ENCODE results near the gene KIFBP. TPM values are rescaled to one million over a fixed set of nuclear protein-coding genes. Genes with fewer than 3 reads are reported as not detected.
"Not testable (repeated sequence)": the region's sequence is repeated elsewhere in the genome, so short reads cannot be mapped to it uniquely, and the experiment has no call there.

The KIFBP gene
- total RNA-seq, 2 experiments from 2014 or later, result 13.3 to 14.1 TPM

- no peaks in the 10 kb centered on the region for H3K9me3 Mint-ChIP-seq
- peaks cover 42% of the 10 kb centered on the region for H3K36me3 Mint-ChIP-seq
These were observed 7.5 kb upstream of the KIFBP start for GRCh38 chr10:68981074-68981473.

GRCh38 chr10:68982389-68982788, 6.2 kb upstream of the KIFBP start:
- DNase-seq, result no peak
- Mint-ChIP-seq H3K4me3 (no peak overlapping the region), H3K4me1 (peaks cover 12% of the 10 kb centered on the region), H3K27me3 (no peaks in the 10 kb centered on the region), H3K9me3 (no peaks in the 10 kb centered on the region), H3K36me3 (peaks cover 43% of the 10 kb centered on the region), H3K27ac (peak overlapping the region; percentile 16)

More at GRCh38 chr10:68981074-68981473, 7.5 kb upstream of the KIFBP start:
- DNase-seq, result no peak
- no peak overlapping the region for H3K4me3 Mint-ChIP-seq
- H3K27me3 Mint-ChIP-seq, result no peaks in the 10 kb centered on the region
- H3K27ac Mint-ChIP-seq, result no peak overlapping the region
- H3K4me1 Mint-ChIP-seq, result peaks cover 10% of the 10 kb centered on the region

- H3K4me3 Mint-ChIP-seq, result peak overlapping the region; percentile 99
- no peak for DNase-seq
- H3K27ac Mint-ChIP-seq, result no peak overlapping the region
- H3K27me3 Mint-ChIP-seq, result peaks cover 3% of the 10 kb centered on the region
- peaks cover 36% of the 10 kb centered on the region for H3K36me3 Mint-ChIP-seq
- H3K4me1 Mint-ChIP-seq, result peaks cover 34% of the 10 kb centered on the region
- no peaks in the 10 kb centered on the region for H3K9me3 Mint-ChIP-seq
These were observed 992 bp upstream of the KIFBP start for GRCh38 chr10:68987611-68988010.

GRCh38 chr10:68989317-68989990, 851 bp downstream of the KIFBP start:
- peak overlapping the region; percentile 93 for H3K27ac Mint-ChIP-seq
- peaks cover 24% of the 10 kb centered on the region for H3K36me3 Mint-ChIP-seq
- no peak for DNase-seq
- peaks cover 40% of the 10 kb centered on the region for H3K4me1 Mint-ChIP-seq
- H3K27me3 Mint-ChIP-seq, result peaks cover 3% of the 10 kb centered on the region
- H3K9me3 Mint-ChIP-seq, result no peaks in the 10 kb centered on the region
- H3K4me3 Mint-ChIP-seq, result peak overlapping the region; percentile 99

- H3K4me3 Mint-ChIP-seq, result no peak overlapping the region
- no peak overlapping the region for H3K27ac Mint-ChIP-seq
- H3K27me3 Mint-ChIP-seq, result peaks cover 3% of the 10 kb centered on the region
- H3K36me3 Mint-ChIP-seq, result peaks cover 16% of the 10 kb centered on the region
- peaks cover 1% of the 10 kb centered on the region for H3K9me3 Mint-ChIP-seq
- DNase-seq, result no peak
- peaks cover 46% of the 10 kb centered on the region for H3K4me1 Mint-ChIP-seq
These were observed 4.2 kb downstream of the KIFBP start for GRCh38 chr10:68992636-68993440.

- Mint-ChIP-seq H3K4me1 (peaks cover 42% of the 10 kb centered on the region), H3K27me3 (no peaks in the 10 kb centered on the region), H3K36me3 (peaks cover 7% of the 10 kb centered on the region), H3K27ac (peak overlapping the region; percentile 98), H3K9me3 (peaks cover 1% of the 10 kb centered on the region), H3K4me3 (peak overlapping the region; percentile 53)
- no peak for DNase-seq
These were observed 8.6 kb downstream of the KIFBP start for GRCh38 chr10:68997211-68997610.

- DNase-seq, result no peak
- Mint-ChIP-seq H3K27me3 (no peaks in the 10 kb centered on the region), H3K27ac (no peak overlapping the region), H3K4me1 (peaks cover 12% of the 10 kb centered on the region), H3K36me3 (no peaks in the 10 kb centered on the region), H3K9me3 (no peaks in the 10 kb centered on the region), H3K4me3 (no peak overlapping the region)
These were observed 16.2 kb downstream of the KIFBP start for GRCh38 chr10:69004821-69005220.

GRCh38 chr10:69005704-69006485, 17.3 kb downstream of the KIFBP start:
- no peak overlapping the region for H3K27ac Mint-ChIP-seq
- no peaks in the 10 kb centered on the region for H3K36me3 Mint-ChIP-seq
- no peak overlapping the region for H3K4me3 Mint-ChIP-seq
- H3K9me3 Mint-ChIP-seq, result no peaks in the 10 kb centered on the region
- DNase-seq, result no peak
- H3K4me1 Mint-ChIP-seq, result peaks cover 6% of the 10 kb centered on the region
- H3K27me3 Mint-ChIP-seq, result no peaks in the 10 kb centered on the region

- H3K36me3 Mint-ChIP-seq, result no peaks in the 10 kb centered on the region
- no peak overlapping the region for H3K27ac Mint-ChIP-seq
- no peaks in the 10 kb centered on the region for H3K27me3 Mint-ChIP-seq
- H3K9me3 Mint-ChIP-seq, result no peaks in the 10 kb centered on the region
- DNase-seq, result no peak
- peaks cover 3% of the 10 kb centered on the region for H3K4me1 Mint-ChIP-seq
- H3K4me3 Mint-ChIP-seq, result no peak overlapping the region
These were observed 18.7 kb downstream of the KIFBP start for GRCh38 chr10:69007260-69007659.

GRCh38 chr10:69009360-69009759, 20.8 kb downstream of the KIFBP start:
- Mint-ChIP-seq H3K27ac (no peak overlapping the region), H3K9me3 (no peaks in the 10 kb centered on the region), H3K36me3 (peaks cover 10% of the 10 kb centered on the region), H3K4me1 (peaks cover 7% of the 10 kb centered on the region), H3K4me3 (no peak overlapping the region), H3K27me3 (no peaks in the 10 kb centered on the region)
- DNase-seq, result no peak

GRCh38 chr10:69010151-69010640, 21.6 kb downstream of the KIFBP start:
- H3K4me3 Mint-ChIP-seq, result no peak overlapping the region
- H3K36me3 Mint-ChIP-seq, result peaks cover 10% of the 10 kb centered on the region
- no peaks in the 10 kb centered on the region for H3K9me3 Mint-ChIP-seq
- H3K27me3 Mint-ChIP-seq, result no peaks in the 10 kb centered on the region
- no peak for DNase-seq
- no peak overlapping the region for H3K27ac Mint-ChIP-seq
- H3K4me1 Mint-ChIP-seq, result peaks cover 5% of the 10 kb centered on the region

GRCh38 chr10:69012778-69013177, 24.2 kb downstream of the KIFBP start:
- not testable (repeated sequence) for H3K4me1 Mint-ChIP-seq, H3K27me3 Mint-ChIP-seq, H3K9me3 Mint-ChIP-seq, DNase-seq, H3K4me3 Mint-ChIP-seq
- Mint-ChIP-seq H3K27ac (peak overlapping the region; percentile 5), H3K36me3 (peaks cover 15% of the 10 kb centered on the region)

- no peak overlapping the region for H3K27ac Mint-ChIP-seq
These were observed 25.6 kb downstream of the KIFBP start for GRCh38 chr10:69014171-69014570.

GRCh38 chr10:69018613-69019012, 30.0 kb downstream of the KIFBP start:
- no peak overlapping the region for H3K27ac Mint-ChIP-seq
- H3K27me3 Mint-ChIP-seq, result no peaks in the 10 kb centered on the region
- DNase-seq, result no peak
- H3K9me3 Mint-ChIP-seq, result no peaks in the 10 kb centered on the region
- H3K36me3 Mint-ChIP-seq, result peaks cover 10% of the 10 kb centered on the region
- H3K4me1 Mint-ChIP-seq, result no peaks in the 10 kb centered on the region
- H3K4me3 Mint-ChIP-seq, result no peak overlapping the region

More at GRCh38 chr10:69014171-69014570, 25.6 kb downstream of the KIFBP start:
- Mint-ChIP-seq H3K4me1 (peaks cover 3% of the 10 kb centered on the region), H3K9me3 (no peaks in the 10 kb centered on the region), H3K36me3 (peaks cover 17% of the 10 kb centered on the region), H3K27me3 (no peaks in the 10 kb centered on the region), H3K4me3 (no peak overlapping the region)
- no peak for DNase-seq

GRCh38 chr10:69022611-69023010, 34.0 kb downstream of the KIFBP start:
- no peak for DNase-seq
- H3K9me3 Mint-ChIP-seq, result no peaks in the 10 kb centered on the region
- H3K4me3 Mint-ChIP-seq, result no peak overlapping the region
- no peak overlapping the region for H3K27ac Mint-ChIP-seq
- H3K27me3 Mint-ChIP-seq, result no peaks in the 10 kb centered on the region
- peaks cover 2% of the 10 kb centered on the region for H3K36me3 Mint-ChIP-seq
- peaks cover 2% of the 10 kb centered on the region for H3K4me1 Mint-ChIP-seq
